Ovary (tissue), 3 donors: Measurements from ENCODE around the gene NR3C2.

Experiments
- CTCF ChIP-seq, 3 donors: fragments of 450-650 bp in 2 of 3; fragments of 200-600 bp in 1 of 3; IDR thresholded peaks; one replicate each; pipeline versions ENCODE4 v1.5.1 to v1.8.0; 2016 to 2022; ENCODE audit warnings: antibody characterized with exemption in 3 of 3, mild to moderate bottlenecking in 1 of 3
- POLR2A ChIP-seq: fragments of 450-650 bp; IDR thresholded peaks from one replicate; pipeline ENCODE4 v1.6.1; 2017; ENCODE audit warnings: antibody characterized with exemption, mild to moderate bottlenecking, moderate library complexity
- donor health status: DM: no; HTN: no; CAD: no.

GRCh38 chr4:148108766-148109165 lies 333.4 kb downstream of the NR3C2 start:
- TF ChIP-seq POLR2A (no peak), CTCF (IDR thresholded peaks at IDR 0.05) (no peak)
